NT2/D1 (cell line): ENCODE data around the gene HNRNPUL2.
"Not testable (repeated sequence)": the region's sequence is repeated elsewhere in the genome, so short reads cannot be mapped to it uniquely, and the experiment has no call there.

Source experiments
- YY1 ChIP-seq: IDR thresholded peaks from 2 replicates; pipeline ENCODE4 v1.6.1; 2011; ENCODE audit not compliant: insufficient read length, insufficient read depth
- ZNF274 ChIP-seq: IDR thresholded peaks from 2 replicates; pipeline ENCODE4 v1.6.1; 2011; ENCODE audit warnings: mild to moderate bottlenecking, low read depth, low read length

- TF ChIP-seq YY1, ZNF274: not testable (repeated sequence)
Observed at GRCh38 chr11:62730076-62730475, 2.8 kb upstream of the HNRNPUL2 start.
